Esophagus (tissue), 2 donors: ENCODE measurements around the gene ELF1. TPM values are rescaled to one million over a fixed set of nuclear protein-coding genes. Genes with fewer than 3 reads are reported as not detected.
"Not testable (repeated sequence)": the region's sequence is repeated elsewhere in the genome, so short reads cannot be mapped to it uniquely, and the experiment has no call there.

Source experiments
- H3K27ac ChIP-seq, 2 donors: one replicate each; pipeline ENCODE4 v1.5.1; 2013; ENCODE audit warnings: low read depth in 2 of 2, mild to moderate bottlenecking in 2 of 2, inconsistent platforms in 1 of 2, low read length in 1 of 2, moderate library complexity in 1 of 2
- H3K27me3 ChIP-seq, 2 donors: one replicate each; pipeline ENCODE4 v1.6.1; 2013; ENCODE audit warnings: low read length in 2 of 2, control low read depth in 1 of 2, mild to moderate bottlenecking in 1 of 2; ENCODE audit not compliant: insufficient read depth in 2 of 2, control insufficient read depth in 1 of 2
- H3K36me3 ChIP-seq, 2 donors: one replicate each; pipeline ENCODE4 v1.6.1; 2013; ENCODE audit warnings: low read length in 1 of 2; ENCODE audit not compliant: control insufficient read depth in 2 of 2, insufficient read depth in 2 of 2
- H3K4me1 ChIP-seq, 2 donors: one replicate each; pipeline ENCODE4 v1.6.1; 2013; ENCODE audit warnings: low read length in 1 of 2; ENCODE audit not compliant: control insufficient read depth in 2 of 2, insufficient read depth in 2 of 2
- H3K4me3 ChIP-seq, 2 donors: one replicate each; pipeline ENCODE4 v1.5.1; 2013; ENCODE audit warnings: low read length in 2 of 2, mild to moderate bottlenecking in 2 of 2, low read depth in 1 of 2, moderate library complexity in 1 of 2
- H3K9me3 ChIP-seq, 2 donors: one replicate each; pipeline ENCODE4 v1.6.1; 2013; ENCODE audit warnings: mild to moderate bottlenecking in 2 of 2, low read depth in 1 of 2, low read length in 1 of 2, moderate library complexity in 1 of 2; ENCODE audit not compliant: control insufficient read depth in 2 of 2, insufficient read depth in 1 of 2
- WGBS, 2 donors: extraction: QIAGEN DNeasy Blood & Tissue Kit; methylation state at CpG; one replicate each; pipeline ENCODE4 v1.1.7; 2013; 5-methylcytosine and 5-hydroxymethylcytosine counted together
- polyA plus RNA-seq, 2 donors: library from polyadenylated mRNA; stranded (reverse); fragments of 200-250 nt; gene quantifications; one replicate each; pipeline ENCODE4 v1.2.3, GENCODE V29; 2013
- donor health status: healthy with polysubstance abuse.
- donor health status: Bipolar disorder and iron deficiency.

The ELF1 gene
- polyA plus RNA-seq, 2 donors = 12.1 to 34.0 TPM

GRCh38 chr13:40978109-40978508 is 41.0 kb downstream of the ELF1 start:
- H3K4me3 ChIP-seq, H3K27me3 ChIP-seq, H3K9me3 ChIP-seq, H3K4me1 ChIP-seq, H3K36me3 ChIP-seq, H3K27ac ChIP-seq: not testable (repeated sequence)
- 72 to 73% methylated on average over 6 of the region's 6 CpGs for WGBS, 2 donors

GRCh38 chr13:40975441-40975840 is 43.7 kb downstream of the ELF1 start:
- no peak overlapping the region for H3K27ac ChIP-seq
- H3K36me3 ChIP-seq = no peaks in the 10 kb centered on the region
- H3K4me1 ChIP-seq = no peaks in the 10 kb centered on the region
- no peak overlapping the region for H3K4me3 ChIP-seq
- H3K27me3 ChIP-seq = no peaks in the 10 kb centered on the region
- H3K9me3 ChIP-seq = no peaks in the 10 kb centered on the region

- 35 to 42% methylated on average over 4 of the region's 4 CpGs for WGBS, 2 donors
Observed at GRCh38 chr13:40974460-40975407, 44.4 kb downstream of the ELF1 start.

GRCh38 chr13:40973409-40973808 is 45.7 kb downstream of the ELF1 start:
- Histone ChIP-seq H3K9me3 (no peaks in the 10 kb centered on the region), H3K27ac (no peak overlapping the region), H3K4me3 (no peak overlapping the region), H3K36me3 (no peaks in the 10 kb centered on the region), H3K4me1 (no peaks in the 10 kb centered on the region), H3K27me3 (no peaks in the 10 kb centered on the region)
- 50 to 78% methylated on average over 1 of the region's 1 CpG for WGBS, 2 donors

More at GRCh38 chr13:40974460-40975407, 44.4 kb downstream of the ELF1 start:
- Histone ChIP-seq H3K9me3 (no peaks in the 10 kb centered on the region), H3K4me1 (no peaks in the 10 kb centered on the region), H3K27ac (peak overlapping the region in 1 of 2 donors; percentile 56), H3K27me3 (no peaks in the 10 kb centered on the region), H3K36me3 (no peaks in the 10 kb centered on the region), H3K4me3 (no peak overlapping the region)

GRCh38 chr13:40971321-40971720 is 47.8 kb downstream of the ELF1 start:
- Histone ChIP-seq H3K36me3 (no peaks in the 10 kb centered on the region), H3K4me3 (no peak overlapping the region), H3K9me3 (no peaks in the 10 kb centered on the region), H3K4me1 (no peaks in the 10 kb centered on the region), H3K27me3 (no peaks in the 10 kb centered on the region), H3K27ac (no peak overlapping the region)
- WGBS, 2 donors = 75 to 82% methylated on average over 4 of the region's 4 CpGs

- Histone ChIP-seq H3K27me3 (no peaks in the 10 kb centered on the region), H3K27ac (no peak overlapping the region), H3K4me3 (no peak overlapping the region), H3K4me1 (no peaks in the 10 kb centered on the region), H3K36me3 (no peaks in the 10 kb centered on the region), H3K9me3 (no peaks in the 10 kb centered on the region)
- WGBS, 2 donors = 74 to 84% methylated on average over 4 of the region's 4 CpGs
Observed at GRCh38 chr13:40970803-40971202, 48.3 kb downstream of the ELF1 start.

GRCh38 chr13:40969169-40969901 is 49.8 kb downstream of the ELF1 start:
- 64 to 76% methylated on average over 4 of the region's 4 CpGs for WGBS, 2 donors
- H3K27ac ChIP-seq = no peak overlapping the region
- peaks cover 0 to 2% of the 10 kb centered on the region in 2 donors for H3K36me3 ChIP-seq
- no peak overlapping the region for H3K4me3 ChIP-seq
- no peaks in the 10 kb centered on the region for H3K27me3 ChIP-seq
- no peaks in the 10 kb centered on the region for H3K9me3 ChIP-seq
- peaks cover 0 to 3% of the 10 kb centered on the region in 2 donors for H3K4me1 ChIP-seq

GRCh38 chr13:40968416-40969000 is 50.6 kb downstream of the ELF1 start:
- Histone ChIP-seq H3K27ac (no peak overlapping the region), H3K27me3 (no peaks in the 10 kb centered on the region), H3K36me3 (peaks cover 0 to 2% of the 10 kb centered on the region in 2 donors), H3K4me3 (no peak overlapping the region), H3K9me3 (no peaks in the 10 kb centered on the region), H3K4me1 (peaks cover 0 to 3% of the 10 kb centered on the region in 2 donors)
- 35 to 66% methylated on average over 2 of the region's 2 CpGs for WGBS, 2 donors

- 67 to 71% methylated on average over 3 of the region's 3 CpGs for WGBS, 2 donors
- Histone ChIP-seq H3K4me3 (no peak overlapping the region), H3K4me1 (peaks cover 0 to 3% of the 10 kb centered on the region in 2 donors)
Observed at GRCh38 chr13:40966298-40966697, 52.8 kb downstream of the ELF1 start.

More at GRCh38 chr13:40966298-40966697, 52.8 kb downstream of the ELF1 start:
- Histone ChIP-seq H3K9me3 (no peaks in the 10 kb centered on the region), H3K27ac (no peak overlapping the region), H3K36me3 (peaks cover 0 to 2% of the 10 kb centered on the region in 2 donors), H3K27me3 (no peaks in the 10 kb centered on the region)
